HCT116 (cell line): ENCODE results near the gene CFAP119. TPM values are rescaled to one million over a fixed set of nuclear protein-coding genes. Genes with fewer than 3 reads are reported as not detected.

ENCODE experiments used
- ATAC-seq: fragments of 200-7000 bp; cut with Tn5 transposase; 2 replicates; pipeline ENCODE4 v1.9.1; 2020; ENCODE audit warnings: mild to moderate bottlenecking, moderate library complexity
- BruUV-seq: library from RNA; stranded (reverse); fragments of 400-500 nt; replicated peaks from 2 replicates; lab custom pipeline; 2021; lab: Mats Ljungman, UMichigan
- CTCF ChIA-PET: fragments of 300-600 bp; sonication (Branson Sonifier 250); formaldehyde crosslinking; loops from one replicate; lab custom pipeline; 2021; ENCODE audit warnings: antibody characterized with exemption; lab: Charles Lee
- POLR2A ChIA-PET: fragments of 300-600, 350-600 bp; sonication (Branson Sonifier 250); formaldehyde crosslinking; loops from one replicate; lab custom pipeline; 2021; ENCODE audit warnings: antibody characterized with exemption; lab: Charles Lee
- RAD21 ChIA-PET, 2 experiments: fragments of 300-600 bp; sonication (Branson Sonifier 250); formaldehyde crosslinking; loops; one replicate each; lab custom pipeline; 2023; ENCODE audit warnings: low total read pairs in 2 of 2; ENCODE audit not compliant: uncharacterized antibody in 2 of 2, unreplicated experiment in 2 of 2, low non-redundant PET in 1 of 2; lab: Charles Lee
- DNase-seq: peaks from one replicate; pipeline ENCODE4 v3.0.0-alpha.2; 2010; ENCODE audit warnings: low read depth, low spot score
- H2AFZ ChIP-seq: fragments of 200-600 bp; shearing (Covaris generic), sonication (generic); 2 replicates; pipeline ENCODE4 v1.6.1; 2017; ENCODE audit warnings: low read depth, mixed run types, mixed read lengths, antibody characterized with exemption, low read length; ENCODE audit not compliant: poor library complexity, severe bottlenecking
- H3K27ac ChIP-seq: 2 replicates; pipeline ENCODE4 v1.5.1; 2012; ENCODE audit warnings: low read depth, low read length
- H3K27me3 ChIP-seq: fragments of 200-600 bp; sonication (generic); 2 replicates; pipeline ENCODE4 v1.6.1; 2016; ENCODE audit warnings: mixed run types, low read length, mixed read lengths; ENCODE audit not compliant: insufficient read depth
- H3K36me3 ChIP-seq, 2 experiments: fragments of 200-500 bp in 1 of 2; fragments of 200-600 bp in 1 of 2; sonication (Bioruptor generic) in 1 of 2; sonication (generic) in 1 of 2; 2 replicates each; pipeline versions ENCODE4 v1.5.1 to v1.6.1; 2014 to 2016; ENCODE audit warnings: low read length in 2 of 2, inconsistent platforms in 1 of 2, mixed read lengths in 1 of 2, mixed run types in 1 of 2; ENCODE audit not compliant: insufficient read depth in 2 of 2, control insufficient read depth in 1 of 2
- H3K4me1 ChIP-seq, 2 experiments: fragments of 200-600 bp in 1 of 2; sonication (generic) in 1 of 2; 2 replicates each; pipeline versions ENCODE4 v1.5.1 to v1.6.1; 2012 to 2017; ENCODE audit warnings: low read length in 2 of 2, inconsistent platforms in 1 of 2, mild to moderate bottlenecking in 1 of 2, mixed read lengths in 1 of 2, mixed run types in 1 of 2, moderate library complexity in 1 of 2; ENCODE audit not compliant: insufficient read depth in 2 of 2, control insufficient read depth in 1 of 2
- H3K4me2 ChIP-seq: fragments of 200-600 bp; sonication (generic); 2 replicates; pipeline ENCODE4 v1.6.1; 2017; ENCODE audit warnings: mixed run types, low read length, mixed read lengths
- H3K4me3 ChIP-seq, 2 experiments: fragments of 200-600 bp in 1 of 2; sonication (generic) in 1 of 2; replicated peaks in 1 of 2; 2 replicates each; pipeline ENCODE4 v1.5.1; 2011 to 2016; ENCODE audit warnings: low read length in 2 of 2, control low read depth in 1 of 2, low read depth in 1 of 2, mild to moderate bottlenecking in 1 of 2, mixed read lengths in 1 of 2, mixed run types in 1 of 2
- H3K79me2 ChIP-seq: fragments of 200-600 bp; sonication (generic); 2 replicates; pipeline ENCODE4 v1.6.1; 2017; ENCODE audit warnings: mild to moderate bottlenecking, mixed run types, low read length, moderate library complexity, mixed read lengths; ENCODE audit not compliant: insufficient read depth
- H3K9ac ChIP-seq: fragments of 200-600 bp; sonication (generic); 2 replicates; pipeline ENCODE4 v1.6.1; 2016; ENCODE audit warnings: low read length, mixed read lengths
- H3K9me2 ChIP-seq: fragments of 200-600 bp; sonication (generic), shearing (Covaris generic); 2 replicates; pipeline ENCODE4 v1.6.1; 2017; ENCODE audit warnings: mixed run types, mild to moderate bottlenecking, moderate library complexity; ENCODE audit not compliant: insufficient read depth
- H3K9me3 ChIP-seq, 2 experiments: fragments of 200-500 bp in 1 of 2; fragments of 200-600 bp in 1 of 2; sonication (Bioruptor generic) in 1 of 2; sonication (generic) in 1 of 2; 2 replicates each; pipeline ENCODE4 v1.6.1; 2014 to 2017; ENCODE audit warnings: low read length in 2 of 2, mixed read lengths in 2 of 2, inconsistent platforms in 1 of 2, low read depth in 1 of 2, mild to moderate bottlenecking in 1 of 2, mixed run types in 1 of 2, moderate library complexity in 1 of 2; ENCODE audit not compliant: control insufficient read depth in 1 of 2, insufficient read depth in 1 of 2
- H4K20me1 ChIP-seq: fragments of 200-600 bp; sonication (generic), shearing (Covaris generic); 2 replicates; pipeline ENCODE4 v1.6.1; 2017; ENCODE audit warnings: mixed run types, mild to moderate bottlenecking, moderate library complexity; ENCODE audit not compliant: insufficient read depth
- CTCF ChIP-seq, 3 experiments: fragments of 200-600 bp in 1 of 3; sonication (generic) in 1 of 3; IDR thresholded peaks in 2 of 3; conservative IDR thresholded peaks in 1 of 3; 2 replicates each; pipeline ENCODE4 v1.5.1; 2012 to 2017; ENCODE audit warnings: low read depth in 2 of 3, low read length in 2 of 3, antibody characterized with exemption in 1 of 3, borderline replicate concordance in 1 of 3, control low read depth in 1 of 3, mild to moderate bottlenecking in 1 of 3, mixed read lengths in 1 of 3, mixed run types in 1 of 3, moderate library complexity in 1 of 3; ENCODE audit not compliant: insufficient read depth in 1 of 3
- ZFX ChIP-seq: fragments of 450-650 bp; IDR thresholded peaks from 2 replicates; pipeline ENCODE4 v1.6.1; 2017
- intact Hi-C: fragments of 100-400 bp; cut with micrococcal nuclease; formaldehyde crosslinking; loops from 2 replicates; pipeline ENCODE4 v1.10.0; 2022
- total RNA-seq: library from RNA; stranded (reverse); gene quantifications from one replicate; pipeline ENCODE4 v1.2.1, GENCODE V29; 2021; ENCODE audit not compliant: unreplicated experiment

CFAP119 gene
- total RNA-seq, 1 experiment from 2014 or later: 12.6 TPM

GRCh38 chr16:30748634-30749445, 13.0 kb downstream of the CFAP119 start:
- ChIA-PET CTCF (interaction anchor here (0.6 to 1.4 kb wide), 4 partner anchors 30 to 680 kb away, joined by 3 to 5 read pairs (median 4); no protein-coding TSS in a partner anchor), RAD21 (no interaction called here), POLR2A (interaction anchor here (0.6 to 1.5 kb wide), 4 partner anchors 9 to 1886 kb away, joined by 4 to 7 read pairs (median 6); no protein-coding TSS in a partner anchor)
- H3K9ac ChIP-seq: peak overlapping the region; percentile 83
- ATAC-seq (peak; percentile 69), DNase-seq (no peak)
- H4K20me1 ChIP-seq: no peaks in the 10 kb centered on the region
- TF ChIP-seq CTCF (IDR thresholded peaks at IDR 0.05 in 2 of 3, conservative IDR thresholded peaks at IDR 0.05 in 1 of 3; ENCODE audit: borderline replicate concordance in 1 of 3, insufficient read depth in 1 of 3, low read depth in 2 of 3, low read length in 2 of 3) (no peak), ZFX (peak; percentile 41; the same call in 1 of the 2 replicates)
- no peaks in the 10 kb centered on the region for H3K9me3 ChIP-seq
- H3K36me3 ChIP-seq: peaks cover 13 to 27% of the 10 kb centered on the region in 2 experiments; a peak in 3 of 4 replicates
- intact Hi-C loops: no loop called here
- H3K4me2 ChIP-seq: peak overlapping the region; percentile 88
- BruUV-seq: no TSS peak
- no peak overlapping the region for H2AFZ ChIP-seq
- H3K27me3 ChIP-seq: no peaks in the 10 kb centered on the region
- peaks cover 8 to 15% of the 10 kb centered on the region in 2 experiments; a peak in 3 of 4 replicates for H3K4me1 ChIP-seq
- H3K27ac ChIP-seq: peak overlapping the region; percentile 31; the same call in 1 of the 2 replicates
- H3K79me2 ChIP-seq: peaks cover 19% of the 10 kb centered on the region
- H3K9me2 ChIP-seq: no peaks in the 10 kb centered on the region
- peak overlapping the region; percentile 69 to 75 for H3K4me3 ChIP-seq
